Stimulated activated naive CD8-positive, alpha-beta T cell treated with anti-CD3 and anti-CD28 coated beads, Interleukin-15, amount 100 ng/mL, for 72 hours (primary cell): ENCODE data around the gene TYW1B.
"Not testable (repeated sequence)": the region's sequence is repeated elsewhere in the genome, so short reads cannot be mapped to it uniquely, and the experiment has no call there.

Experiments used
- ATAC-seq: fragments of 150-1000 bp; cut with Tn5 transposase; 2 replicates; pipeline ENCODE4 v1.10.0; 2021; ENCODE audit warnings: mild to moderate bottlenecking, moderate library complexity
- DNase-seq, 2 donors: peaks; one replicate each; pipeline ENCODE4 v3.0.0; 2021 to 2022
- H3K27ac Mint-ChIP-seq, 2 donors: one replicate each; pipeline ENCODE4 v1.8.0; 2022; ENCODE audit warnings: mild to moderate bottlenecking in 2 of 2, mixed read lengths in 2 of 2, moderate library complexity in 2 of 2
- H3K27me3 Mint-ChIP-seq: one replicate; pipeline ENCODE4 v1.8.0; 2022; ENCODE audit warnings: mixed read lengths
- H3K4me1 Mint-ChIP-seq: one replicate; pipeline ENCODE4 v1.8.0; 2022; ENCODE audit warnings: mild to moderate bottlenecking, mixed read lengths
- H3K4me3 Mint-ChIP-seq, 2 donors: one replicate each; pipeline ENCODE4 v1.8.0; 2022; ENCODE audit warnings: mild to moderate bottlenecking in 2 of 2, mixed read lengths in 2 of 2, moderate library complexity in 1 of 2
- H3K9me3 Mint-ChIP-seq, 2 donors: one replicate each; pipeline ENCODE4 v1.8.0; 2022; ENCODE audit warnings: mixed read lengths in 2 of 2

TYW1B gene

GRCh38 chr7:72554401-72554800, 273.6 kb downstream of the TYW1B start:
- peaks cover 12 to 28% of the 10 kb centered on the region in 2 donors for H3K9me3 Mint-ChIP-seq
- ATAC-seq, H3K27me3 Mint-ChIP-seq, DNase-seq, H3K27ac Mint-ChIP-seq, H3K4me1 Mint-ChIP-seq, H3K4me3 Mint-ChIP-seq: not testable (repeated sequence)

DNA sequence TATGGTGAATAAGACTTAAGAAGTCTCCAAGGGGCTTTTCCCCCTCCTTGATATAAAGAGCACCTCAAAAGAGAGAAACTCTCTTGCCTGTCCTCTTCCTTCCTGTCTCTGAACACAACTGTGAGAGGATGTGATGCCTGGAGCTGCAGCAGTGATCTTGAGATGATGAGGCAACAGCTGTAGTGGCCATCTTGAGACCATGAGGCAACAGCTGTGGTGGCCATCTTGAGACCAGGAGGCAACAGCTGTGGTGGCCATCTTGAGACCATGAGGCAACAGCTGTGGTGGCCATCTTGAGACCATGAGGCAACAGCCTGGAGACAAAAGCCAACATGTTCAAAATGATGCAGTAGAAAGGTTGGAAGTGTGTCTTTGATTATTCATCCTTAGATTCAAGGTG, 277.5 kb downstream of the TYW1B start:
- not testable (repeated sequence) for H3K27me3 Mint-ChIP-seq, H3K4me3 Mint-ChIP-seq, DNase-seq, H3K4me1 Mint-ChIP-seq, ATAC-seq, H3K27ac Mint-ChIP-seq
- peaks cover 10 to 17% of the 10 kb centered on the region in 2 donors for H3K9me3 Mint-ChIP-seq

- H3K4me3 Mint-ChIP-seq, H3K27ac Mint-ChIP-seq, H3K4me1 Mint-ChIP-seq, DNase-seq, H3K27me3 Mint-ChIP-seq, ATAC-seq, H3K9me3 Mint-ChIP-seq: not testable (repeated sequence)
Observed at GRCh38 chr7:72546586-72547237, 281.3 kb downstream of the TYW1B start.

DNA sequence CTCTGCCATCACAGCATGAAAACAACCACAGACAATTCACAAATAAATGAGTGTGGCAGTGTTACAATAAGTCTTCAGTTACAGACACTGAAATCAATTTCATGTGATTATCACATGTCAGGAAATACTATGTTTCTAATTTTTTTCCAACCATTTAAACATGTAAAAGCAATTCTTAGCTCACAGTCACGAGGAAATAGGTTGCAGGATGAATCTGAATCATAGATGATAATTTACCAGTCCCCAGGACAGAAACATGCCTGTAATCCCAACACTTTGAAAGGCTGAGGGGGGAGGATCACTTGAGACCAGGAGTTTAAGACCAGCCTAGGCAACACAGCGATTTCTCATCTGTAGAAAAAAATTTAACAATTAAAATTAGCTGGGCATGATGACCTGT, 283.5 kb downstream of the TYW1B start:
- not testable (repeated sequence) for H3K4me3 Mint-ChIP-seq, ATAC-seq, H3K9me3 Mint-ChIP-seq, H3K27me3 Mint-ChIP-seq, H3K4me1 Mint-ChIP-seq, DNase-seq, H3K27ac Mint-ChIP-seq

DNA sequence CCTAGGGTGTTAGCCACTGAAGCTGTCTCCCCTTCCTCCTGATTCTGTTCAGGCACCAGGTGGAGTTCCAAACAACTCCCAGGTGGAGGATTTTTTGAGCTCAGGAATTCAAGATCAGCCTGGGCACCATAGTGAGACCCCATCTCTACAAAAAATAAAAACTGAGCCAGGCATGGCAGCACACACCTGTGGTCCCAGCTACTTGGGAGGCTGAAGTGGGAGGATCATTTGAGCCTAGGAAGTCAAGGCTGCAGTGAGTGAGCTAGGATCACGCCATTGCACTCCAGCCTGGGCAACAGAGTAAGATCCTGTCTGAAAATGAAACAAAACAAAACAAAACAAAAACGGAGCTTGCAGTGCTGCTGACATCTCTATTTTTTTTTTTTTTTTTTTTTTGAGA, 287.1 kb downstream of the TYW1B start:
- DNase-seq = no peak
- no peaks in the 10 kb centered on the region for H3K27me3 Mint-ChIP-seq
- H3K4me1 Mint-ChIP-seq = no peaks in the 10 kb centered on the region
- no peak overlapping the region for H3K4me3 Mint-ChIP-seq
- ATAC-seq = no peak
- no peaks in the 10 kb centered on the region for H3K9me3 Mint-ChIP-seq
- H3K27ac Mint-ChIP-seq = no peak overlapping the region

DNA sequence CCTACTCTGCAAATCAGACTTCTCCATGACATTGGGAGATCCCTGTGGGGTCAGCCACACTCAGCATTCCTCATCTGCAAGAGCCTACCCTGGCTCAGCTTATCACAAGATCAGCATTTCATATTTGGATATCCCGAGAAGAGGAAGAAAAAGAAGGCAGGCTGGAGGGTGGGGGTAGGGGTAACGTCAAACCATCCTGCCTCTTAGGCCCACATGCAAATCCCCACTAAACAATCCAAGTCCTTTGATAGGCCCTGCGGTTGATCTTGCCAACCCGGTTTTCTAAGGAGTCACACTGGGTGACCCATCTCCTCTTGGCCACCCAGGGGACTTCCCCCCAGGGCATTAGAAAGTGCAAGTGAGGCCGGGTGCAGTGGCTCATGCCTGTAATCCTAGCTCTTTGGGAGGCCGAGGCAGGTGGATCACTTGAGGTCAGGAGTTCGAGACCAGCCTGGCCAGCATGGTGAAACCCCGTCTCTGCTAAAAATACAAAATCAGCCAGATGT, 287.8 kb downstream of the TYW1B start:
- no peak for ATAC-seq
- Mint-ChIP-seq H3K4me3 (no peak overlapping the region), H3K27ac (no peak overlapping the region), H3K27me3 (no peaks in the 10 kb centered on the region), H3K4me1 (no peaks in the 10 kb centered on the region), H3K9me3 (no peaks in the 10 kb centered on the region)
- DNase-seq = no peak

GRCh38 chr7:72539702-72540101, 288.3 kb downstream of the TYW1B start:
- no peaks in the 10 kb centered on the region for H3K27me3 Mint-ChIP-seq
- no peaks in the 10 kb centered on the region for H3K4me1 Mint-ChIP-seq
- DNase-seq = no peak
- no peaks in the 10 kb centered on the region for H3K9me3 Mint-ChIP-seq
- no peak overlapping the region for H3K4me3 Mint-ChIP-seq
- no peak overlapping the region for H3K27ac Mint-ChIP-seq
- ATAC-seq = no peak

DNA sequence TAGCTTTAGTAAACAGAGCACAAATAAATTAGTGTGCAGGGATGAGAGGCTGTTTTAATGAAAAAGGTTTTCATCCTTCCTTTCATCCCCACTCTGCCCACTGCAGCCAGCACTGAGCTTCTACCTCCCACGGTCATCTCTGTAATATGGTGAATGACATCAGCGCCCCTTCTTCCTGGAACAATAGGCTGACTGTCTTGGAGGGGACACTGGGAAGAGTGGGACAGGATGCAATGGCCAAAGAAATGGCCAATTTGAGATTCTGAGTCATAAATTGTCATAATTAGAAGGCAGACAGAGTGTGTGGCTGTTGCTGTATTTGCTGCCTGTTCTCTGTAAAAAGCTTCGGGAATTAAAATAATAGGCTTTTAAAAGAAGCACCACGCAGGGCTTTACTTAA, 289.1 kb downstream of the TYW1B start:
- Mint-ChIP-seq H3K4me3 (no peak overlapping the region), H3K27me3 (no peaks in the 10 kb centered on the region), H3K4me1 (no peaks in the 10 kb centered on the region), H3K27ac (no peak overlapping the region), H3K9me3 (no peaks in the 10 kb centered on the region)
- ATAC-seq (no peak), DNase-seq (no peak)

GRCh38 chr7:72538147-72538546, 289.9 kb downstream of the TYW1B start:
- H3K9me3 Mint-ChIP-seq = no peaks in the 10 kb centered on the region
- no peak for ATAC-seq
- H3K4me1 Mint-ChIP-seq = no peaks in the 10 kb centered on the region

DNA sequence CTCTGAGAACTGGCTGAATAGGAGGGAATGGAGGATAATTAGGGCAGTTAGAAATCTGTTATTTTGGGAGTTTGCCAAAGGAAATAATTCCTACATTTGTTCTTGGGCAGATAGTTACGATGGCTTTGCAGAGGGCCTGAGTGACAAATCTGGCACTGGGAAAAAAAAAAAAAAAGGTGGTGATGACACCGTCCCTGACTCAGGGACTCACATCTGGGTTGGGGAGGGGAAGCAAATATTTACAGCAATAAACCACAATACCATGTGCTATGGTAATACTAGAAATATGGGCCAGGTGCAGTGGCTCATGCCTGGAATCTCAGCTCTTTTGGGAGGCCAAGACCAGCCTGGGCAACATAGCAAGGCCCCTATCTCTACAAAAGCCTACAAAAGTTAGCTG, 292.0 kb downstream of the TYW1B start:
- H3K27ac Mint-ChIP-seq, H3K9me3 Mint-ChIP-seq, H3K27me3 Mint-ChIP-seq, H3K4me1 Mint-ChIP-seq, DNase-seq, ATAC-seq, H3K4me3 Mint-ChIP-seq: not testable (repeated sequence)

More at GRCh38 chr7:72538147-72538546, 289.9 kb downstream of the TYW1B start:
- Mint-ChIP-seq H3K27ac (no peak overlapping the region), H3K4me3 (no peak overlapping the region), H3K27me3 (no peaks in the 10 kb centered on the region)
- DNase-seq = no peak

- not testable (repeated sequence) for H3K27me3 Mint-ChIP-seq, H3K27ac Mint-ChIP-seq, H3K4me3 Mint-ChIP-seq, DNase-seq, H3K9me3 Mint-ChIP-seq, ATAC-seq, H3K4me1 Mint-ChIP-seq
Observed at GRCh38 chr7:72531048-72531447, 297.0 kb downstream of the TYW1B start.
